Memory B cell (primary cell): ENCODE results near the gene DCUN1D1.
A peak's percentile ranks its signal among the peaks of the same experiment; 100 is the strongest.

Source experiments
- ATAC-seq: fragments of 150-1000 bp; cut with Tn5 transposase; 2 replicates; pipeline ENCODE4 v1.10.0; 2021; ENCODE audit warnings: low read depth, mild to moderate bottlenecking, moderate library complexity
- DNase-seq, 2 donors: peaks; one replicate each; pipeline ENCODE4 v3.0.0; 2022; ENCODE audit warnings: low spot score in 2 of 2
- H3K27ac Mint-ChIP-seq: one replicate; pipeline ENCODE4 v1.8.0; 2022; ENCODE audit warnings: mild to moderate bottlenecking, moderate library complexity, mixed read lengths
- H3K27me3 Mint-ChIP-seq: one replicate; pipeline ENCODE4 v1.8.0; 2022; ENCODE audit warnings: mixed read lengths
- H3K36me3 Mint-ChIP-seq: one replicate; pipeline ENCODE4 v1.8.0; 2022; ENCODE audit warnings: mild to moderate bottlenecking, mixed read lengths
- H3K4me1 Mint-ChIP-seq: one replicate; pipeline ENCODE4 v1.8.0; 2022; ENCODE audit warnings: mixed read lengths
- H3K4me3 Mint-ChIP-seq: one replicate; pipeline ENCODE4 v1.8.0; 2022; ENCODE audit warnings: mild to moderate bottlenecking, moderate library complexity, mixed read lengths
- H3K9me3 Mint-ChIP-seq: one replicate; pipeline ENCODE4 v1.8.0; 2022; ENCODE audit warnings: mixed read lengths

DCUN1D1 gene

GRCh38 chr3:182910936-182911781, 69.2 kb downstream of the DCUN1D1 start:
- Mint-ChIP-seq H3K36me3 (peaks cover 21% of the 10 kb centered on the region), H3K4me3 (no peak overlapping the region), H3K9me3 (no peaks in the 10 kb centered on the region), H3K4me1 (peaks cover 2% of the 10 kb centered on the region), H3K27ac (peak overlapping the region; percentile 53), H3K27me3 (no peaks in the 10 kb centered on the region)
- DNase-seq = no peak
- no peak for ATAC-seq

GRCh38 chr3:182909318-182910040, 70.9 kb downstream of the DCUN1D1 start:
- H3K4me3 Mint-ChIP-seq = no peak overlapping the region
- H3K27me3 Mint-ChIP-seq = no peaks in the 10 kb centered on the region
- H3K27ac Mint-ChIP-seq = no peak overlapping the region
- peaks cover 2% of the 10 kb centered on the region for H3K4me1 Mint-ChIP-seq
- no peaks in the 10 kb centered on the region for H3K9me3 Mint-ChIP-seq
- DNase-seq = no peak
- H3K36me3 Mint-ChIP-seq = peaks cover 23% of the 10 kb centered on the region
- no peak for ATAC-seq

- DNase-seq (no peak), ATAC-seq (no peak)
- peaks cover 18% of the 10 kb centered on the region for H3K36me3 Mint-ChIP-seq
- H3K9me3 Mint-ChIP-seq = no peaks in the 10 kb centered on the region
- H3K4me3 Mint-ChIP-seq = no peak overlapping the region
- H3K27me3 Mint-ChIP-seq = no peaks in the 10 kb centered on the region
- H3K4me1 Mint-ChIP-seq = no peaks in the 10 kb centered on the region
- H3K27ac Mint-ChIP-seq = no peak overlapping the region
Measured at GRCh38 chr3:182908471-182908870, 71.9 kb downstream of the DCUN1D1 start.

- Mint-ChIP-seq H3K4me3 (no peak overlapping the region), H3K27ac (peak overlapping the region; percentile 9), H3K9me3 (no peaks in the 10 kb centered on the region), H3K4me1 (no peaks in the 10 kb centered on the region), H3K27me3 (no peaks in the 10 kb centered on the region), H3K36me3 (peaks cover 18% of the 10 kb centered on the region)
- no peak for ATAC-seq
- no peak for DNase-seq
Measured at GRCh38 chr3:182906036-182906435, 74.3 kb downstream of the DCUN1D1 start.

GRCh38 chr3:182905623-182906022, 74.7 kb downstream of the DCUN1D1 start:
- Mint-ChIP-seq H3K4me3 (no peak overlapping the region), H3K9me3 (no peaks in the 10 kb centered on the region), H3K27ac (no peak overlapping the region), H3K27me3 (no peaks in the 10 kb centered on the region), H3K4me1 (no peaks in the 10 kb centered on the region), H3K36me3 (peaks cover 18% of the 10 kb centered on the region)
- DNase-seq (no peak), ATAC-seq (no peak)

GRCh38 chr3:182904164-182904563, 76.2 kb downstream of the DCUN1D1 start:
- Mint-ChIP-seq H3K4me1 (no peaks in the 10 kb centered on the region), H3K4me3 (no peak overlapping the region), H3K36me3 (peaks cover 18% of the 10 kb centered on the region), H3K27me3 (no peaks in the 10 kb centered on the region), H3K27ac (no peak overlapping the region), H3K9me3 (no peaks in the 10 kb centered on the region)
- ATAC-seq (peak; percentile 27), DNase-seq (no peak)

- Mint-ChIP-seq H3K27me3 (no peaks in the 10 kb centered on the region), H3K4me3 (no peak overlapping the region), H3K27ac (no peak overlapping the region), H3K4me1 (no peaks in the 10 kb centered on the region), H3K36me3 (peaks cover 17% of the 10 kb centered on the region), H3K9me3 (no peaks in the 10 kb centered on the region)
- DNase-seq (no peak), ATAC-seq (no peak)
Measured at GRCh38 chr3:182902236-182902635, 78.1 kb downstream of the DCUN1D1 start.

- Mint-ChIP-seq H3K9me3 (no peaks in the 10 kb centered on the region), H3K36me3 (peaks cover 9% of the 10 kb centered on the region), H3K4me3 (no peak overlapping the region), H3K4me1 (no peaks in the 10 kb centered on the region), H3K27ac (no peak overlapping the region), H3K27me3 (no peaks in the 10 kb centered on the region)
- DNase-seq (no peak), ATAC-seq (no peak)
Measured at GRCh38 chr3:182896553-182896952, 83.8 kb downstream of the DCUN1D1 start.

GRCh38 chr3:182895513-182896112, 84.7 kb downstream of the DCUN1D1 start:
- Mint-ChIP-seq H3K9me3 (no peaks in the 10 kb centered on the region), H3K4me1 (no peaks in the 10 kb centered on the region), H3K27ac (no peak overlapping the region), H3K27me3 (no peaks in the 10 kb centered on the region), H3K36me3 (peaks cover 11% of the 10 kb centered on the region), H3K4me3 (no peak overlapping the region)
- no peak for ATAC-seq
- no peak for DNase-seq

GRCh38 chr3:182892226-182892625, 88.1 kb downstream of the DCUN1D1 start:
- no peak for DNase-seq
- Mint-ChIP-seq H3K27ac (no peak overlapping the region), H3K4me1 (no peaks in the 10 kb centered on the region), H3K27me3 (no peaks in the 10 kb centered on the region), H3K36me3 (peaks cover 20% of the 10 kb centered on the region), H3K9me3 (no peaks in the 10 kb centered on the region), H3K4me3 (no peak overlapping the region)
- ATAC-seq = no peak

- H3K27me3 Mint-ChIP-seq = no peaks in the 10 kb centered on the region
- peaks cover 24% of the 10 kb centered on the region for H3K36me3 Mint-ChIP-seq
- H3K4me3 Mint-ChIP-seq = no peak overlapping the region
- H3K9me3 Mint-ChIP-seq = no peaks in the 10 kb centered on the region
- ATAC-seq = no peak
- H3K27ac Mint-ChIP-seq = no peak overlapping the region
- H3K4me1 Mint-ChIP-seq = no peaks in the 10 kb centered on the region
- DNase-seq = no peak
Measured at GRCh38 chr3:182891364-182891763, 89.0 kb downstream of the DCUN1D1 start.

GRCh38 chr3:182889948-182890629, 90.2 kb downstream of the DCUN1D1 start:
- no peaks in the 10 kb centered on the region for H3K9me3 Mint-ChIP-seq
- DNase-seq = no peak
- no peak overlapping the region for H3K27ac Mint-ChIP-seq
- no peak overlapping the region for H3K4me3 Mint-ChIP-seq
- ATAC-seq = no peak
- H3K4me1 Mint-ChIP-seq = no peaks in the 10 kb centered on the region
- H3K27me3 Mint-ChIP-seq = no peaks in the 10 kb centered on the region
- peaks cover 25% of the 10 kb centered on the region for H3K36me3 Mint-ChIP-seq
